Stimulated activated CD8-positive, alpha-beta memory T cell treated with anti-CD3 and anti-CD28 coated beads, Interleukin-7, amount 100 ng/mL, for 1 hour (primary cell): ENCODE measurements around the gene PCSK7.

Experiments
- DNase-seq, 2 donors: peaks; one replicate each; pipeline ENCODE4 v3.0.0-alpha.2; 2020; ENCODE audit warnings: low read depth in 2 of 2

PCSK7 gene

DNA sequence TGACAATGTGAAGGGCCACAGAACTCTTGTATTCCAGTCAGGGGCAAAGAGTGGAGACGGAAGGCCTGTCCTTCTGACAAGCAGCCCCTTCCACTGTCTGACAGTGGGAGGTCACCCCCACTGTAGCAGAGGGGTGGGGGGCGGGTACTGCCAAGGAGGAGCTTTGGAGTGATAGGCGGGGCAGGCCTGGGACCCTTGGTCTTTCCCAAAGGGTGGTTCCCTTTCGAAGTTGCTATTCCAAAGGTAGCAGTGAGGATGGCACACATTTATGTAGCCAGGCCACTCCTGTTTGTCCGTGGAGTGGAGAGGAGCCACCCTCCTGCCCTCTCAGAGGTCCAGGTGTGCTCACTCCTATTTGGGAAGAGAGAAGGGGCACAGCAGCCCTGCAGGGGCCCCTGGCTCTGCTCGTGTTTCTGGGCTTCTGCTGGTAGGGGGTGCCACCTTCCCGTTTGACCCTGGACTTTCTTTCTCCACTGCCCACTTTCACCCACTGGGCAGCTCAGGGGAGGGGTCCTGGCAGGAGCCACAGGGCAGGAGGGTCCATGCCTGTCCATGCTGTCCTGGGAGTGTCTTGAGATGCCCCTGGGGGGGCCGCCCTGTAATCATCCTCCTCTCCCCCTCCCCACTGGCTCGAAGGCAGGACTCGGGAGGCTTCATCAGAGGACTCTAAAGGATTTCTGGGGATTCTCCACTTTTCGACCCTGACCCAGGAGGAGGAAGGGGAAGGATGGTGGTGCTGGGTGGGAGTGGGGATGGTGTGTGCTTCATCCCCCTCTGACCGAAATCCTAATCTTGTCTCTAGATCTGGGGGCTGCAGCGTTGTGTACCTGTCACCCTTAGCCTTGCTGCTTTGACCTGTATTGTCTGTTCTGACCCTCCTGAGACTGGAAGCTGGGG, 31.7 kb downstream of the PCSK7 start:
- DNase-seq = no peak

DNA sequence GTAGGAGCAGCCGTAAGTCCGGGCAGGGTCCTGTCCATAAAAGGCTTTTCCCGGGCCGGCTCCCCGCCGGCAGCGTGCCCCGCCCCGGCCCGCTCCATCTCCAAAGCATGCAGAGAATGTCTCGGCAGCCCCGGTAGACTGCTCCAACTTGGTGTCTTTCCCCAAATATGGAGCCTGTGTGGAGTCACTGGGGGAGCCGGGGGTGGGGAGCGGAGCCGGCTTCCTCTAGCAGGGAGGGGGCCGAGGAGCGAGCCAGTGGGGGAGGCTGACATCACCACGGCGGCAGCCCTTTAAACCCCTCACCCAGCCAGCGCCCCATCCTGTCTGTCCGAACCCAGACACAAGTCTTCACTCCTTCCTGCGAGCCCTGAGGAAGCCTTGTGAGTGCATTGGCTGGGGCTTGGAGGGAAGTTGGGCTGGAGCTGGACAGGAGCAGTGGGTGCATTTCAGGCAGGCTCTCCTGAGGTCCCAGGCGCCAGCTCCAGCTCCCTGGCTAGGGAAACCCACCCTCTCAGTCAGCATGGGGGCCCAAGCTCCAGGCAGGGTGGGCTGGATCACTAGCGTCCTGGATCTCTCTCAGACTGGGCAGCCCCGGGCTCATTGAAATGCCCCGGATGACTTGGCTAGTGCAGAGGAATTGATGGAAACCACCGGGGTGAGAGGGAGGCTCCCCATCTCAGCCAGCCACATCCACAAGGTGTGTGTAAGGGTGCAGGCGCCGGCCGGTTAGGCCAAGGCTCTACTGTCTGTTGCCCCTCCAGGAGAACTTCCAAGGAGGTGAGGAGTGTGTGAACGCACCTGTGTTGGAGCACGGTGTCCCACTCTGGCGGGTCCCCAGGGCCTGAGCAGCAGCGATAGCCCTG, 32.6 kb downstream of the PCSK7 start, which contains the start of gene TAGLN:
Gene TAGLN (plus strand): TSS at position 318 of the 863 bp plus-strand sequence. CDS start 3,644 bp downstream, outside the sequence.
- no peak for DNase-seq

DNA sequence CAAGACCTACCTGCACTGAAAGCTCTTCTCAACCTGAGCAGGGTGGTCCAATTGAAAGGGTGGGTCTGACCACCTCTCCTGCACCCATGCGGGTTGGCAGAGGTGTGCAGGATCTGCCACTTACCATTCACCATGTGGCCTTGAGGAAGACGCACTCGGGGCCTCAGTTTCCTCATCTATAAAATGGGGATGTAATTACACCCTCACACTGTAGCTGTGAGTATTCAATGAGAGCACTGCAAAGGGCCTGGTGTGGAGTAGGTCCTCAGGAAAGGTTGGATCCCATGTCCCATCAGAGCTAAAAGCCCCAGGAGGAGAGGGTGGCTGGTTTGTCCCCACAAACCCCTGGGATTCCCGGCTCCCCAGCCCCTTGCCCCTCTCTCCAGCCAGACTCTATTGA, 33.3 kb downstream of the PCSK7 start:
- DNase-seq = no peak

DNA sequence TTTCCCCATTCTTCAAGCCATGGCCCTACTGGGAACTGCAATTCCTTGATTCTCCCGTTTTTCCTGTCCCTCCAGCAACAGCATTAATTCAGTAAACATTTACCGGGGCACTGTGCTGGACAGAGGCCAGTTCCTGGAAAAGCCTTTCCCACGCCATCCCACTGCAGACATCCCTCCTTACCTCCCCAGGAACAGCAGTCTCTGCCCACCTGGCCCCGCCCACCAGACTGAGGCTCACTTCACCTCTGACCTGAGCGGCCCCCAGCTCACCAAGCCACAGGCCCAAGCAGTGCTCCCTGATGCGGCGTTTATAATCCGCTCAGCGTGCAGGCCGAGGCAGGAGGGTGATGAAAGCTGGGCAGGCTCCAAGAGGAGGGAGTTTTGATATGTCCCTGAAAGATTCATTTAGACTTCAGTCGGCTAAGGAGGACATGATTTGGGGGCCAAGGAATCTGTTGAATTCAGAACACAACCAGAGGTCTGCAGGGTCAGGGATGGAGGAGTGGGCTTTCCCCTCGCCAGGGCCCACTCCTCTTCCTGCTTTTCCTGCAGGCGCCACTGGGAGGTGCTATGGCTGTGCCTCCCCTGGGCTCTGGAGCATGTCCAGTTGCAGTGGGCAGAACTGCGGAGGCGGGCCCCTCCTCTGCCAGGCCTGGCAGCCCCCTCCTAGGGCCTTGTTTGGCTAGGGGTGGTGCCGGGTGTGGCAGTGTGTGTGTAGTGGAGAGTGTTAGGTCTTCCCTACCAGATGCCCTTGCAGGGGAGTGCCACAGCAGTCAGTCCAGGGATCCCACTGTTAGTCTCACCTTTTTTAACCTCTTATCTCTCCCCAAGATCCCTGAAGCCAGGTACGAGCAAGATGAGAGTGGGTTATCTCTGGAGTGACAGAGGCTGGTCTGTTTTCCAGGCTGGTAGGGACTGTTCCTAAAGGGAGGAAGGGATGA, 34.1 kb downstream of the PCSK7 start:
- DNase-seq = no peak

DNA sequence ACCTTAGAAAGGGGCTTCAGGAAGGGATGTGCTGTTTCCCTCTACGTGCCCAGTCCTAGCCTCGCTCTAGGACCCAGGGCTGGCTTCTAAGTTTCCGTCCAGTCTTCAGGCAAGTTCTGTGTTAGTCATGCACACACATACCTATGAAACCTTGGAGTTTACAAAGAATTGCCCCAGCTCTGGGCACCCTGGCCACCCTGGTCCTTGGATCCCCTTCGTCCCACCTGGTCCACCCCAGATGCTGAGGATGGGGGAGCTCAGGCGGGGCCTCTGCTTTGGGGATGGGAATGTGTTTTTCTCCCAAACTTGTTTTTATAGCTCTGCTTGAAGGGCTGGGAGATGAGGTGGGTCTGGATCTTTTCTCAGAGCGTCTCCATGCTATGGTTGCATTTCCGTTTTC, 34.9 kb downstream of the PCSK7 start:
- no peak for DNase-seq

DNA sequence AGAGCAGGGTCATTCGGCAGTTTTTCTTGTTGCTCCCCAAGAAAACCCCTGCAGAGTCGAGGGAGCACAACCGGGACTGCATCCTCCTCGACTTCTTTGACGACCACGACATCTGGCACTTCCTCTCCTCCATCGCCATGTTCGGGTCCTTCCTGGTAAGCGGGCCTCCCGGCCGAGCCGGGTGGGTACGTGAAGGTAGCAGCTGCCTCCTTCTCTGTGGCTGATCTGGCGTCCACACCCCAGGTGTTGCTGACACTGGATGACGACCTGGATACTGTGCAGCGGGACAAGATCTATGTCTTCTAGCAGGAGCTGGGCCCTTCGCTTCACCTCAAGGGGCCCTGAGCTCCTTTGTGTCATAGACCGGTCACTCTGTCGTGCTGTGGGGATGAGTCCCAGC, 36.1 kb downstream of the PCSK7 start:
- no peak for DNase-seq

DNA sequence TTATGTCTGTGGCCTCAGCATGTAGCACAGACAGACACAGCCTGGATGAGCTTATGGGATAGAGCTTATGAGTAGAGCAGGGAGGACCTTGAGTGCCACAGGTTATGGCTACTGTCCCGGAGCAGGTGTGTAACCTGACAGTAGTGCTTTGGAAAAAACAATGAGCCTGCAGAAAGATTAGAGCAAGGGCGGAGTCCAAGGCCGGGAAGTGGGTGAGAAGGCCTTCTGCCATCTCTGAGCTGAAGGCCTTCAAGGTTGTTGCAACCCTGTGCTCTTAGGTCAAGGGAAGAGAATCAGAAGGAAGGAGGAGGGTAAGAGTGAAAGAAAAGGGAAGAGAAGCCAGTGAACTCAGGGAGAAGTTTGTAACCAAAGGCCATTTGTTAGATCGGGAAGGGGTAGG, 36.6 kb downstream of the PCSK7 start:
- DNase-seq = no peak

DNA sequence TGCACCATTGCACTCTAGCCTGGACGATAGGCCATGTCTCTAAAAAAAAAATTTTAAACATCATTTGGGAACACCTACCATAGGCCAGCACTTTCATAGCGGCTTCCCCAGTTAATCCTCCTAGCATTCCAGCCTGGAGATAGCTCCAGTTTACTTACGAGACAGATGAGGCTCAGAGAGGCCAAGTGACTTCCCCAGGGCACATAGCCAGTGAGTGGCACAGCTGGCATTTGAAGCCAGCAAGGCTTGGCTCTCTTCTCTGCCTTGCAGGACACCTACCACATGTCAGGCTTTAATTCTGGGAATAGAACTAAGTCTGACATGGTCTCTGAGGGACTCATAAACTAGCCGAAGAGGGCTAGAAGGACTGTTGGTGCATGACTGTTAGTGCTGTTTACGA, 37.6 kb downstream of the PCSK7 start:
- no peak for DNase-seq

DNA sequence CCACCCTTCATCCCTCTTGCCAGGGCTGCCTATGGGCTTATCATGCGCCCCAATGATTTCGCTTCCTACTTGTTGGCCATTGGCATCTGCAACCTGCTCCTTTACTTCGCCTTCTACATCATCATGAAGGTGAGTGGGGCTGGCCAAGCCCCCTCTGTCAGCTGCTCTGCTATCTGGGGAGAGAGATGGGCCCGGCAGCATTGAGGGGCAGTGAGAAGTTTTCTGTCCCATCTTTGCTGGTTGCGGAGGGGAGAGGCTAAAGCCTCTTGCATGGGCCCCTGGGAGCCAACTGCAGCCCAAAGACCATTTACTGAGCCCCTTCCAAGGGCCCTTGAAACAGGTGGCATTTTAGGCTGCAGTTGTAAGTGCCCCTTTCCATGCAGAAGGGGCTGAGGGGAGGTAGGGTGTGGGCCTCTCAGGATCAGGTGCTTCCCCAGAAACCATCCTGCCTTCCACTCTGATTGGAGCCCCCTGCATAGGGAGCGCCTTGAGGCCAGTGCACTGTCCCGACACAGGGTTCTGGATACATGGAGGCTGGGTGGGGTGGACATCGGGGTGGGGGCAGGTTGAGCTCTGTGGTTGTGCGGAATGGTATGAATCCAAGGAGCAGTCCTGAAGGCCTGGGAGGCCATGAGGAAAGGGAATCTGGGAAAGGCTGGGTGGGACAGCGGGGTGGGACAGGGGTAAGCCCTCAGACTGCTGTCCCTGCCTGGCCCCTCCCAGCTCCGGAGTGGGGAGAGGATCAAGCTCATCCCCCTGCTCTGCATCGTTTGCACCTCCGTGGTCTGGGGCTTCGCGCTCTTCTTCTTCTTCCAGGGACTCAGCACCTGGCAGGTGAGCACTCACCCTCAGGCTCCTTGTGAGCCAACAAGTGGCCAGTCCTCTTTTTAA, 38.5 kb downstream of the PCSK7 start:
- DNase-seq = no peak

DNA sequence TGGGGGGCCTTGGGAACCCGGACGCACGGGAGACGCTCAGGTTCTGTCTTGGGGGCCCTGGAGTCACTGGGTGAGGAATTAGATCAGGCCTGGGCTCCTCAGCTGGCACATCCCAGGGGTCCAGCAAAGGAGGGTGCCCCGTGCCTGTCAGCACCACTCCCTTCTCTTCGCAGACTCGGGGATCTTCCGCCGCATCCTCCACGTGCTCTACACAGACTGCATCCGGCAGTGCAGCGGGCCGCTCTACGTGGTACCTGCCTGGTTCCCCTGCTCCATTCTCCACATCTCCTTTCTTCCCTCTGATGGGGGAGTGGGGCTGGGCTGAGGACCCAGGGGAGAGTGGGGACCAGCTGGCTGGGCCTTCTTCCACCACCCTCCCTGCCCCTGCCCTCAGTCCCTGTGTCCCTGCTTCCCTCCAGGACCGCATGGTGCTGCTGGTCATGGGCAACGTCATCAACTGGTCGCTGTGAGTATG, 39.4 kb downstream of the PCSK7 start:
- DNase-seq = no peak

DNA sequence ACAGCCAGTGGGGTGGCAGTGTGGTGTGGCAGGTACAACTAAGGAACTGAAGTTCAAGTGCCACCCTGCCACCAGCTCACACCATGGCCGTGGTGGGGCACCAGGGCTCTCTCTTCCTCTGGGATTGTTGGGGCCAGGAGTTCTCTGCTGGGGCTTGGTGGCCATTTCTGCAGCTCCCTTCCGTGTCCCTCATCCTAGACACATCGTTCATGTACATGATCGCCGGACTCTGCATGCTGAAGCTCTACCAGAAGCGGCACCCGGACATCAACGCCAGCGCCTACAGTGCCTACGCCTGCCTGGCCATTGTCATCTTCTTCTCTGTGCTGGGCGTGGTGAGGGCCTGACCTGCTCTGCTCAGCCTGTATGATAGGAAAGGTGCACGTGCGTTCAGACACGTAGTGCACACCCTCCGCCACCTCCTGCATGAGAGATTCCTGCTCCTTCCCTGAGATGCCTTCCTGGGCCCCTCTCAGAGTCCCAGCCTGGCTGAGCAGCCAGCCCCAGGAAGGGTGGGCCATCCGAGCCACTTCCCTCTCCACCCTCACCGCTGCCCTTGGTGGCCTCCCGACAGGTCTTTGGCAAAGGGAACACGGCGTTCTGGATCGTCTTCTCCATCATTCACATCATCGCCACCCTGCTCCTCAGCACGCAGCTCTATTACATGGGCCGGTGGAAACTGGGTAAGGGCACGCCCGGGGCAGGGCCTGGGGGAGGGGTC, 40.0 kb downstream of the PCSK7 start:
- DNase-seq = no peak

DNA sequence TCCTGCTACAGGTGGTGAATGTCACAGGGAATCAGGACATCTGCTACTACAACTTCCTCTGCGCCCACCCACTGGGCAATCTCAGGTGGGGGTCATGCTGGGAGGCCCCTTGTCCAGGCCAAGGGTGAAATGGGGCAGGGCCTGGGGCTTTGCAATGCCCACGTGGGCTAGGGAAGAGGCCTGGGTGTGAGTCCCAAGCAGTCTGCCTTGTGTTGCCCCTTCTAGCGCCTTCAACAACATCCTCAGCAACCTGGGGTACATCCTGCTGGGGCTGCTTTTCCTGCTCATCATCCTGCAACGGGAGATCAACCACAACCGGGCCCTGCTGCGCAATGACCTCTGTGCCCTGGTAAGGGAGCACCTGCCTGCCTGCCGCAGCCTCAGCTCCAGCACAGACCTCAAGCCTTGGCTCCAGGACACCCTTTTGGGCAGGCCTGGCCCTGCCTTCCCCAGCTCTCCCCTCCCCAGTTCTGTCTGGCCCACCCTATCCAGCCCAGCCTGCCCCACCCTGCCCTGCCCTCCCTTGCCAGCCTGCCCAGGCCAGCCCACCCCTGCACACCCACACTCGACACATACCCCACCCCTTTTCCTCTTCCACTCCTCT, 41.8 kb downstream of the PCSK7 start:
- no peak for DNase-seq

DNA sequence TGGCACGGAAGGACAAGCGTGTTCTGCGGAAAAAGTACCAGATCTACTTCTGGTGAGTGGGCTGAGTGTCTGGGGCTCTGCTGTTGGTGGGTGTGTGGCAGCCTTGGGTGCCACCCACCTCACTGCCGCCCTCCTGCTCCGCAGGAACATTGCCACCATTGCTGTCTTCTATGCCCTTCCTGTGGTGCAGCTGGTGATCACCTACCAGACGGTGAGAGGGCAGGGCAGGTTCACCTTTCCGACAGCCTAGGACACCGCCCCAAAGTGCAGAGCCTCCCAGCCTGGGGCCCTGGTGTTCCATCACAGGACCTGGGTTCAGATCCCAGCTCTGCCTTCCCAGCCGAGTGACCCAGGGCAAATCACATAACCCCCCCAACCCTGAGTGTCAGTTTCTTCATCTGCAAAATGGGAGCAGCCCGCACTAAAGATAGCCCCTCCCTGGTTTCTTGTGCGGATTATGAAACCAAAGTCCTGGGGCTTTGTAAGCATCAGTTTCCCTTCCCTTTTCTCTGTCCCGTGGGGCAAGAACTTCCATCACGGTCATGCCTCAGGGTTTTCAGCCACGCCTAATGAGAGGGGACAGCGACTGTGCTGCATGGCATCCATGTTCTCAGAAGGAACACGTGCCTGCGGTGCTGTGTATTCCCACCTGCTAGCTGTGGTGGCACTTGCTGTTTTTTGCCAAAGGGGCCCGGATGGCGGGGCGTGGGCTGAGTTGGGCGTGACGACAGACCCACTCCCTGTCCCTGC, 42.5 kb downstream of the PCSK7 start:
- DNase-seq = no peak

DNA sequence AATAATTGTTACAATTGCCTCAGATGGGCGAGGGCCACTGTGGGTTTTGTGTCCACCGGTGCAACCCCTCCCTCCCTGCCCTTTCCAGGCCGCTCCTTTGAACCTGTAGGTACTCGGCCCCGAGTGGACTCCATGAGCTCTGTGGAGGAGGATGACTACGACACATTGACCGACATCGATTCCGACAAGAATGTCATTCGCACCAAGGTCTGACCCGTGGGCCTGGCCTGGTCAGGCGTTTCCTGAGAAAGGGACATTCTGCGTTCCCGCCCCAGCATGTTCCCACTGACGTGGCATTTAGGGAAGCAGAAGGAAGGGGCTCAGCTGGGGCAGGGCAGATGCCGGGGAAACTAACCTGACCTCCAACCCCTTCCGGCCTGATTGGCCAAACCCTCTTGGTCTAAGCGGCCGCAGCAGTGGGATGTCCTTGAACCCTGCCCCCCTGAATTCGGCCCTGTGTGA, 43.2 kb downstream of the PCSK7 start:
- DNase-seq = no peak

DNA sequence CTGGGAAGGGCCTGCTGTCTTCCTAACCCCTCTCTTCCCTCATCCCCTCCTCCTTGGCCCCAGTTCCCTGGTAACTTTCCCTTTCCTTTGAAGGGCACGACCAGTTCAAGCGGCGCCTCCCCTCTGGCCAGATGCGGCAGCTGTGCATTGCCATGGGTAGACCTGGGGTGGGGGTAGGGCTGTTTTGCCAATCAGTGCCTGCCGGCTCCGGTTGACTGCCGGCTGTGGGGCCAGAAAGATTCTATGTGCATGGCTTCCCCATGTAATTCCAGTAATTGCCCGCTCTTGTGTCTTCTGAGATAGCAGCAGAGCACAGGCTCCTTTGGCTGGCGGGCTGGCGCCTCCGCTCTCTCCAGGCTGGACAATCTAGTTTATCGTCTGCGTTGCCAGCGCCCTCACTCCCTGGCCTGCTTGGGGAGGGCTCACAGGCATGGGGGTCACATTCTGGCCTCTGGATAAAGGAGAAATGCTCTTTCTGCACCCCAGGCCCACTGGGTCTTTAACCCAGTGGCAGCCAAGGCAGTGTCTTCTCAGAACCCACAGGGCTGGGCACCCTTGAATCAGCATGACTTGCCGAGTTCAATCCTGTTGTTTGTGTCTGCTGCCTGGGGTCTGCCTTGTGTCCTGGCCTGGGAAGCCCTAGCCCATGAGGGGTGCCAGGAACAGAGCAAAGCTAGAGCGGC, 43.9 kb downstream of the PCSK7 start:
- DNase-seq = no peak

DNA sequence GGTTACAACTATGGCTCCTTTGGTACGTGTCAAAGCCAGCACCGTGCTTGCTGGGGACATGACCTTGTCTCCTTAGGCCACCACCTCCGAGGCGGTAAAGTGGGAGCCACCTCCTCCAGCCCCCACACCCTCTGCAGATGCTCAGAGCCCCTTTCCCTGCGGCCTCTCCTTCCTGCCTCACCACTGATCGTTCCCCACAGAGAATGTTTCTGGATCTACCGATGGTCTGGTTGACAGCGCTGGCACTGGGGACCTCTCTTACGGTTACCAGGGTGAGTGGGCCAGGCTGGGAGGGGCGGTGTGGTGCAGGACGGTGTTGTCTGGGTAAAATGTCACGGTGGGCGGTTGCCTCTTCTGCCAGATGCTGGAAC, 44.5 kb downstream of the PCSK7 start:
- DNase-seq = no peak

DNA sequence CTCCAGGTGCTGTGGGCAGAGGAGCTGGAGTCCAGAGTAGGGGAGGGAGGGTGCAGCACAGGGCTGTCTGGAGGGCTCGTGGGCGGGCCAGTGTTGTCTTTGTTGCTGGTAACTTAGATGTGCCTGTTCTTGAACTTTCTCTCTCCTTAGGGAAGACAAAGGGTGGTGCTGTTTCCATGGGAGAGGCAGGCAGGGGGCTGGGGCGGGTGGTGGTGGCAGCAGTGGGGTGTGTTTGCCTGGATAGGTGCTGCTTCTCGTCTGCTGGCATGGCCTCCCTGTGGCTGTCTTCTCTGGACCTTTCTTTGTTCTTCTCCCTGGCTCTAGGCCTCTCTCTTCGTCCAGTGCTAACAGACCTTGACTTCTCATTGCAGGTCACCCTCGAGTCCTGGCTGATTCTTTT, 44.9 kb downstream of the PCSK7 start:
- DNase-seq = no peak

DNA sequence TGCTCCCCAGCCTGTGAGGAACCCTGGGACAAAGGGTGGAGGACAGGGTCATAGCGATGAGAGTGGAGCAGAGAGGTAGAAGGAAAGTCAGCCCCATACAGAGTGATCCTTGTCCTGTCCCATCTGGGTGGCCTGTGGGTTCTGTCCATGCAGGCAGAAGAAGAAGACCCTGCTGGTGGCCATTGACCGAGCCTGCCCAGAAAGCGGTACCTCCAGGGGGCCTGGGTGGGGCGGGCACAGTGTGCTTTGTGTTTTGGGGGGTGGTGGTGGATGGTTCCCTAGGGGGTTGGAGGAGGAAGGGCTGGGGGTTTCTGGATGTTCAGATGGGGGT, 45.5 kb downstream of the PCSK7 start:
- no peak for DNase-seq
